Natural killer cell (primary cell): ENCODE data around the gene ETNK1. TPM values are rescaled to one million over a fixed set of nuclear protein-coding genes. Genes with fewer than 3 reads are reported as not detected.

Source experiments
- ATAC-seq, 3 donors: fragments of 150-1000 bp in 2 of 3; fragments of 200-7000 bp in 1 of 3; cut with Tn5 transposase; 1 replicate in 1 of 3; 2 replicates in 2 of 3; pipeline ENCODE4 v1.10.0; 2021; ENCODE audit warnings: mild to moderate bottlenecking in 2 of 3, moderate library complexity in 2 of 3
- DNase-seq, 2 donors: peaks; one replicate each; pipeline versions ENCODE4 v3.0.0 to v3.0.0-alpha.2; 2013 to 2021; ENCODE audit warnings: mixed read lengths in 1 of 2
- H3K27ac ChIP-seq: one replicate; pipeline ENCODE4 v1.5.1; 2013; ENCODE audit warnings: mild to moderate bottlenecking, low read length
- H3K27me3 ChIP-seq: one replicate; pipeline ENCODE4 v1.6.1; 2013; ENCODE audit warnings: low read length; ENCODE audit not compliant: control insufficient read depth, insufficient read depth
- H3K36me3 ChIP-seq: one replicate; pipeline ENCODE4 v1.6.1; 2013; ENCODE audit warnings: low read length; ENCODE audit not compliant: control insufficient read depth, insufficient read depth
- H3K4me1 ChIP-seq: one replicate; pipeline ENCODE4 v1.6.1; 2013; ENCODE audit warnings: low read length; ENCODE audit not compliant: control insufficient read depth, insufficient read depth
- H3K4me3 ChIP-seq: one replicate; pipeline ENCODE4 v1.5.1; 2013; ENCODE audit warnings: low read length
- H3K9me3 ChIP-seq: one replicate; pipeline ENCODE4 v1.6.1; 2013; ENCODE audit warnings: low read length; ENCODE audit not compliant: control insufficient read depth, insufficient read depth
- H3K27ac Mint-ChIP-seq, 2 donors: one replicate each; pipeline ENCODE4 v1.8.0; 2022; ENCODE audit warnings: mild to moderate bottlenecking in 2 of 2, mixed read lengths in 2 of 2, moderate library complexity in 1 of 2
- H3K27me3 Mint-ChIP-seq, 2 donors: one replicate each; pipeline ENCODE4 v1.8.0; 2022; ENCODE audit warnings: low read depth in 2 of 2, mixed read lengths in 2 of 2
- H3K36me3 Mint-ChIP-seq: one replicate; pipeline ENCODE4 v1.8.0; 2022; ENCODE audit warnings: mixed read lengths
- H3K4me1 Mint-ChIP-seq, 2 donors: one replicate each; pipeline ENCODE4 v1.8.0; 2022; ENCODE audit warnings: mixed read lengths in 2 of 2
- H3K4me3 Mint-ChIP-seq: one replicate; pipeline ENCODE4 v1.8.0; 2022; ENCODE audit warnings: mild to moderate bottlenecking, moderate library complexity, mixed read lengths
- H3K9me3 Mint-ChIP-seq, 2 donors: one replicate each; pipeline ENCODE4 v1.8.0; 2022; ENCODE audit warnings: mixed read lengths in 2 of 2
- CTCF ChIP-seq: fragments of 200-600 bp; IDR thresholded peaks from one replicate; pipeline ENCODE4 v1.8.0; 2022; ENCODE audit warnings: antibody characterized with exemption
- WGBS: methylation state at CpG from one replicate; pipeline ENCODE4 v1.1.7; 2013; ENCODE audit warnings: missing lambda C conversion rate; ENCODE audit not compliant: insufficient coverage; 5-methylcytosine and 5-hydroxymethylcytosine counted together
- intact Hi-C: fragments of 100-400 bp; cut with micrococcal nuclease; formaldehyde crosslinking; loops from one replicate; pipeline ENCODE4 v1.14.2; 2022
- total RNA-seq, 4 donors: library from RNA; stranded (reverse); fragments of 120-200 nt in 1 of 4; gene quantifications; one replicate each; pipeline versions ENCODE4 v1.2.3 to v1.2.4, GENCODE V29; 2013 to 2022

ETNK1 gene
- total RNA-seq, 3 donors from 2014 or later (not counting 1 experiment from before 2014, with no cell fraction given), result 77.6 to 101 (median 85.2) TPM

- no peaks in the 10 kb centered on the region for H3K27me3 ChIP-seq
- DNase-seq (no peak), ATAC-seq (no peak)
- Mint-ChIP-seq H3K4me1 (peaks cover 41 to 54% of the 10 kb centered on the region in 2 donors), H3K27ac (peak overlapping the region; percentile 20 to 51), H3K27me3 (no peaks in the 10 kb centered on the region), H3K4me3 (no peak overlapping the region), H3K9me3 (no peaks in the 10 kb centered on the region), H3K36me3 (no peaks in the 10 kb centered on the region)
- intact Hi-C loops, result no loop called here
- no peak overlapping the region for H3K4me3 ChIP-seq
- H3K36me3 ChIP-seq, result peaks cover 3% of the 10 kb centered on the region
- H3K4me1 ChIP-seq, result no peaks in the 10 kb centered on the region
- H3K27ac ChIP-seq, result no peak overlapping the region
- no peaks in the 10 kb centered on the region for H3K9me3 ChIP-seq
- TF ChIP-seq CTCF, result no peak
These were observed 28.8 kb downstream of the ETNK1 start for GRCh38 chr12:22653791-22654190.

- DNase-seq, result no peak
- no peak overlapping the region for H3K27ac ChIP-seq
- H3K36me3 Mint-ChIP-seq, result peaks cover 7% of the 10 kb centered on the region
- no peaks in the 10 kb centered on the region for H3K27me3 ChIP-seq
- no peaks in the 10 kb centered on the region for H3K27me3 Mint-ChIP-seq
- no peak overlapping the region for H3K4me3 Mint-ChIP-seq
- no peak overlapping the region for H3K4me3 ChIP-seq
- H3K36me3 ChIP-seq, result peaks cover 6% of the 10 kb centered on the region
- intact Hi-C loops, result no loop called here
- WGBS, result 84% methylated on average over 5 of the region's 5 CpGs
- H3K4me1 ChIP-seq, result no peaks in the 10 kb centered on the region
- H3K9me3 Mint-ChIP-seq, result no peaks in the 10 kb centered on the region
- H3K27ac Mint-ChIP-seq, result peak overlapping the region in 1 of 2 donors; percentile 15
- H3K9me3 ChIP-seq, result no peaks in the 10 kb centered on the region
- no peak for ATAC-seq
- TF ChIP-seq CTCF, result no peak
- H3K4me1 Mint-ChIP-seq, result peaks cover 33 to 41% of the 10 kb centered on the region in 2 donors
These were observed 31.4 kb downstream of the ETNK1 start for GRCh38 chr12:22656376-22656775.

- no peaks in the 10 kb centered on the region for H3K9me3 ChIP-seq
- peak overlapping the region in 1 of 2 donors; percentile 15 for H3K27ac Mint-ChIP-seq
- peaks cover 6% of the 10 kb centered on the region for H3K36me3 ChIP-seq
- no peak for TF ChIP-seq CTCF
- peaks cover 33 to 39% of the 10 kb centered on the region in 2 donors for H3K4me1 Mint-ChIP-seq
- ATAC-seq, result no peak
- H3K27ac ChIP-seq, result no peak overlapping the region
- H3K9me3 Mint-ChIP-seq, result no peaks in the 10 kb centered on the region
- peaks cover 8% of the 10 kb centered on the region for H3K36me3 Mint-ChIP-seq
- H3K4me1 ChIP-seq, result no peaks in the 10 kb centered on the region
- H3K4me3 ChIP-seq, result no peak overlapping the region
- no peak for DNase-seq
- 100% methylated on average over 1 of the region's 1 CpG for WGBS
- intact Hi-C loops, result no loop called here
- no peaks in the 10 kb centered on the region for H3K27me3 ChIP-seq
- H3K27me3 Mint-ChIP-seq, result no peaks in the 10 kb centered on the region
- H3K4me3 Mint-ChIP-seq, result no peak overlapping the region
These were observed 31.9 kb downstream of the ETNK1 start for GRCh38 chr12:22656831-22657230.

- Histone ChIP-seq H3K9me3 (no peaks in the 10 kb centered on the region), H3K27ac (no peak overlapping the region), H3K36me3 (peaks cover 3% of the 10 kb centered on the region), H3K4me3 (no peak overlapping the region), H3K27me3 (no peaks in the 10 kb centered on the region), H3K4me1 (no peaks in the 10 kb centered on the region)
- Mint-ChIP-seq H3K9me3 (no peaks in the 10 kb centered on the region), H3K27me3 (no peaks in the 10 kb centered on the region), H3K4me3 (no peak overlapping the region), H3K36me3 (peaks cover 8% of the 10 kb centered on the region), H3K27ac (peak overlapping the region in 1 of 2 donors; percentile 41), H3K4me1 (peaks cover 31 to 33% of the 10 kb centered on the region in 2 donors)
- DNase-seq (no peak), ATAC-seq (no peak)
- 100% methylated on average over 1 of the region's 1 CpG for WGBS
- intact Hi-C loops, result no loop called here
- no peak for TF ChIP-seq CTCF
These were observed 32.6 kb downstream of the ETNK1 start for GRCh38 chr12:22657538-22657937.
